ENCODE measurements around the gene KANK4. TPM values are rescaled to one million over a fixed set of nuclear protein-coding genes. Genes with fewer than 3 reads are reported as not detected.

KANK4 gene
- total and polyA plus RNA-seq, 2 of the 4 experiments (the other 2 are of a cell fraction): not detected

- no peak overlapping the region for H4K91ac ChIP-seq (ENCODE audit: insufficient read depth, low read depth, low read length)
- H2AK5ac ChIP-seq (ENCODE audit: low read depth, low read length): no peak overlapping the region
- no peaks in the 10 kb centered on the region for H3K27me3 ChIP-seq (ENCODE audit: control insufficient read depth, insufficient read depth, low read length)
- no peak overlapping the region for H3K14ac ChIP-seq (replicated peaks; ENCODE audit: low read depth, low read length)
- no peak overlapping the region for H2BK5ac ChIP-seq (ENCODE audit: low read depth, low read length, poor library complexity, severe bottlenecking)
- dilution Hi-C loops (cut with HindIII; ENCODE audit: low sequenced_read_pairs, unreplicated experiment): no loop called here
- H4K20me1 ChIP-seq (ENCODE audit: insufficient read depth, low read length): no peaks in the 10 kb centered on the region
- no peak overlapping the region for H3K4me2 ChIP-seq (ENCODE audit: low read depth, low read length)
- no peaks in the 10 kb centered on the region for H3K36me3 ChIP-seq (ENCODE audit: control insufficient read depth, insufficient read depth, low read length)
- H4K5ac ChIP-seq (ENCODE audit: low read depth, low read length): no peak overlapping the region
- H3K18ac ChIP-seq (ENCODE audit: low read depth, low read length): no peak overlapping the region
- H2BK20ac ChIP-seq (ENCODE audit: low read depth, low read length): no peak overlapping the region
- in situ Hi-C loops (cut with MboI; ENCODE audit: low sequenced_read_pairs): no loop called here
- H3K4me3 ChIP-seq (ENCODE audit: insufficient read depth, low read depth, low read length): no peak overlapping the region
- H2AFZ ChIP-seq (replicated peaks; ENCODE audit: low read length, poor library complexity): no peak overlapping the region
- no peaks in the 10 kb centered on the region for H3K4me1 ChIP-seq (ENCODE audit: control insufficient read depth, insufficient read depth, low read length)
- H2BK120ac ChIP-seq (ENCODE audit: low read depth, low read length): no peak overlapping the region
- no peak overlapping the region for H2AK9ac ChIP-seq (replicated peaks; ENCODE audit: low read depth, low read length, poor library complexity)
- WGBS, 2 experiments (ENCODE audit: extremely low coverage in 2 of 2, insufficient read length in 1 of 2): 82% methylated on average over 3 of the region's 14 CpGs; no CpG with 5 or more reads in 1 of the 2 experiments
- ATAC-seq (ENCODE audit: low read depth): no peak
- intact Hi-C loops (cut with micrococcal nuclease): no loop called here
- H3K79me1 ChIP-seq (ENCODE audit: low read depth in 1 of 2, low read length in 2 of 2): no peaks in the 10 kb centered on the region
- no peak overlapping the region for H2BK15ac ChIP-seq (ENCODE audit: low read depth, low read length)
- ChIA-PET CTCF (no interaction called here), POLR2A (ENCODE audit: unreplicated experiment) (no interaction called here)
- no peak for DNase-seq
- TF ChIP-seq RFX5 (IDR thresholded peaks at IDR 0.05; ENCODE audit: low read depth, low read length): no peak
- H3K9ac ChIP-seq (ENCODE audit: low read depth, low read length): no peak overlapping the region
- H4K8ac ChIP-seq (ENCODE audit: low read depth in 2 of 2, low read length in 2 of 2): no peak overlapping the region
- H3K27ac ChIP-seq (ENCODE audit: insufficient read depth, low read length): no peak overlapping the region
- no TSS peak for BruUV-seq (replicated peaks)
- H3K23ac ChIP-seq (ENCODE audit: low read depth, low read length): no peak overlapping the region
- H3K9me3 ChIP-seq (ENCODE audit: control insufficient read depth, insufficient read depth, low read length): peaks cover 6% of the 10 kb centered on the region
- no peaks in the 10 kb centered on the region for H3K9me1 ChIP-seq (ENCODE audit: insufficient read depth, low read length)
- no peak overlapping the region for H3K4ac ChIP-seq (ENCODE audit: low read depth, low read length)
- no peak overlapping the region for H3K56ac ChIP-seq (ENCODE audit: extremely low read depth, insufficient read depth, low read length)
These were observed 44.4 kb downstream of the KANK4 start for GRCh38 chr1:62274496-62275485.

All from IMR-90 (cell line).